Subcutaneous adipose tissue (tissue), 4 donors: ENCODE measurements around the gene SLC30A9. TPM values are rescaled to one million over a fixed set of nuclear protein-coding genes. Genes with fewer than 3 reads are reported as not detected.

Experiments used
- CTCF ChIP-seq: fragments of 450-650 bp; IDR thresholded peaks from one replicate; pipeline ENCODE4 v1.5.1; 2016; ENCODE audit warnings: low read depth, mild to moderate bottlenecking, control low read depth, antibody characterized with exemption, moderate library complexity
- total RNA-seq, 4 donors: library from RNA; depleted of rRNA; stranded (reverse); fragments of >200 nt; gene quantifications; one replicate each; pipeline ENCODE4 v1.1.0, GENCODE V29; 2016

SLC30A9 gene
- total RNA-seq, 4 donors from 2014 or later, result 34.3 to 44.5 (median 37.4) TPM

GRCh38 chr4:42133006-42133405 lies 142.7 kb downstream of the SLC30A9 start:
- no peak for TF ChIP-seq CTCF

GRCh38 chr4:42136371-42136770 lies 146.0 kb downstream of the SLC30A9 start:
- TF ChIP-seq CTCF, result no peak

Other genes starting within 250 kb of the SLC30A9 start
- gene PHOX2B, start 241.8 kb upstream of the SLC30A9 start, total RNA-seq, result not detected
- gene TMEM33, start 55.1 kb upstream of the SLC30A9 start, total RNA-seq, result 10 to 100 TPM; 29.0 to 51.5 (median 39.3) TPM
- under 1 TPM; 0.22 to 0.85 (median 0.62) TPM for gene DCAF4L1, start 8.8 kb upstream of the SLC30A9 start, total RNA-seq
- gene BEND4, start 162.1 kb downstream of the SLC30A9 start, total RNA-seq, result under 1 TPM in 1 of 4 donors, not detected in 3; 0.38 TPM